ES-I3 (cell line): ENCODE data around the gene LGALS7B.
"Not testable (repeated sequence)": the region's sequence is repeated elsewhere in the genome, so short reads cannot be mapped to it uniquely, and the experiment has no call there.

Experiments
- H3K36me3 ChIP-seq: 2 replicates; pipeline ENCODE4 v1.6.1; 2013; ENCODE audit warnings: mild to moderate bottlenecking, low read length, control low read depth, moderate library complexity; ENCODE audit not compliant: insufficient read depth
- H3K4me1 ChIP-seq: 2 replicates; pipeline ENCODE4 v1.6.1; 2013; ENCODE audit warnings: mild to moderate bottlenecking, control low read depth, low read length; ENCODE audit not compliant: insufficient read depth
- H3K9ac ChIP-seq: 2 replicates; pipeline ENCODE4 v1.6.1; 2013; ENCODE audit warnings: low read depth, mild to moderate bottlenecking, low read length, moderate library complexity
- H3K9me3 ChIP-seq: 2 replicates; pipeline ENCODE4 v1.6.1; 2013; ENCODE audit warnings: mild to moderate bottlenecking, low read length, moderate library complexity; ENCODE audit not compliant: control insufficient read depth, insufficient read depth

Gene LGALS7B

DNA sequence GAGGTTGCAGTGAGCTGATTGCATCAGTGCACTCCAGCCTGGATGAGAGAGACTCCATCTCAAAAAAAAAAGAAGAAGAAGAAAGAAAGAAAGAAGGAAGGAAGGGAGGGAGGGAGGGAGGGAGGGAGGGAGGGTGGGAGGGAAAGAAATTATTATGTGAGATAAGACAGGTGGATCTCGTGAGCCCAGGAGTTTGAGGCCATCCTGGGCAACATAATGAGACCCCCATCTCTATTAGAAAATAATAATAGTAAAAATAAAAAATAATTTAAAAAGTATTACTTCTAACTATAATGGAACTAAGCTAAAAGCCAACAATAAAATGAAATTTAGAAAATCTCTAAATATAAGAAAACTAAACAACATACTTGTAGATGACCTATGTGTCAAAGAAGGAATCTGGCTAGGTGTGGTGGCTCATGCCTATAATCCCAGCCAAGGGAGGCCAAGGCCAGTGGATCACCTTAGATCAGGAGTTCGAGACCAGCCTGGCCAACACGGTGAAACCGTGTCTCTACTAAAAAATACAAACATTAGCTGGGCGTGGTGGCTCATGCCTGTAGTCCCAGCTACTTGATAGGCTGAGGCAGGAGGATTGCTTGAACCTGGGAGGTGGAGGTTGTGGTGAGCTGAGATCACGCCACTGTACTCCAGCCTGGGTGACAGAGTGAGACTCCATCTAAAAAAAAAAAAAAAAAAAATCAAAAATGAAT lies 28.0 kb upstream of the LGALS7B start:
- H3K36me3 ChIP-seq, H3K9ac ChIP-seq, H3K4me1 ChIP-seq, H3K9me3 ChIP-seq: not testable (repeated sequence)

- not testable (repeated sequence) for H3K9me3 ChIP-seq, H3K9ac ChIP-seq, H3K4me1 ChIP-seq, H3K36me3 ChIP-seq
Measured at GRCh38 chr19:38761884-38762389, 27.1 kb upstream of the LGALS7B start.

- Histone ChIP-seq H3K9me3 (no peaks in the 10 kb centered on the region), H3K9ac (no peak overlapping the region), H3K4me1 (no peaks in the 10 kb centered on the region), H3K36me3 (no peaks in the 10 kb centered on the region)
Measured at GRCh38 chr19:38763795-38764220, 25.2 kb upstream of the LGALS7B start.

- Histone ChIP-seq H3K36me3 (no peaks in the 10 kb centered on the region), H3K4me1 (0 out of 2 replicates have a peak, but pooled peaks cover 3% of the 10 kb centered on the region), H3K9ac (no peak overlapping the region), H3K9me3 (no peaks in the 10 kb centered on the region)
Measured at GRCh38 chr19:38765214-38765613, 23.8 kb upstream of the LGALS7B start.

- Histone ChIP-seq H3K4me1 (0 out of 2 replicates have a peak, but pooled peaks cover 3% of the 10 kb centered on the region), H3K36me3 (no peaks in the 10 kb centered on the region), H3K9ac (no peak overlapping the region), H3K9me3 (no peaks in the 10 kb centered on the region)
Measured at GRCh38 chr19:38766276-38767047, 22.5 kb upstream of the LGALS7B start.

DNA sequence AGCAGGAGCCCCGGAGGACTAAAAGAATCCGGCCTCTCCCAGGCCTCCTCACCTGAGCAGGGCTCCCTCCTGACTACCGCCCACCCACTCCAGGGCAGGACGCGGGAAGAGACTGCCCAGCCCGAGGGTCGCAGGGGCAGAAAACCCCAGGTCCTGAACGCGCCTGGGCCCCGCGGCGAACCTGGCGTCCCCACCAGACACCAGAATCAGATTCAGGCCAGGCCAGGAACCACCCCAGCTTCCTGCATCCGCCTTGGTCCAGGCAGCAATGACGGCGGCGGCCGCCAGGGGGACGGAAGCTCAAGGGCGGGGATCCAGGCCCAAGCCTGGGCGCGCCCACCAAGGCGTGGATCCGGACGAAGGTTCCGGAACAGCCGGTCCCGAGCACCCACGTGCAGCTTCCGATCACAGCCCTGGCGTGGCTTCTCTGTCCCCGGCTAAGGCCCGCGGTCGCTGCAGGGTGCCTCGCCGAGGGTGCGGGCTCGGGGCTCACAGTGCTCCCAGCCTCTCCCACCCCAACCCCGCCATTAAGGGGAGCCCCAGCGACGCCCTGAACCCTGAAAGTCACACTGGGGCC lies 19.3 kb upstream of the LGALS7B start:
- H3K9me3 ChIP-seq = no peaks in the 10 kb centered on the region
- H3K9ac ChIP-seq = peak overlapping the region; percentile 28
- peaks cover 3% of the 10 kb centered on the region; the same call in 1 of the 2 replicates for H3K4me1 ChIP-seq
- no peaks in the 10 kb centered on the region for H3K36me3 ChIP-seq

DNA sequence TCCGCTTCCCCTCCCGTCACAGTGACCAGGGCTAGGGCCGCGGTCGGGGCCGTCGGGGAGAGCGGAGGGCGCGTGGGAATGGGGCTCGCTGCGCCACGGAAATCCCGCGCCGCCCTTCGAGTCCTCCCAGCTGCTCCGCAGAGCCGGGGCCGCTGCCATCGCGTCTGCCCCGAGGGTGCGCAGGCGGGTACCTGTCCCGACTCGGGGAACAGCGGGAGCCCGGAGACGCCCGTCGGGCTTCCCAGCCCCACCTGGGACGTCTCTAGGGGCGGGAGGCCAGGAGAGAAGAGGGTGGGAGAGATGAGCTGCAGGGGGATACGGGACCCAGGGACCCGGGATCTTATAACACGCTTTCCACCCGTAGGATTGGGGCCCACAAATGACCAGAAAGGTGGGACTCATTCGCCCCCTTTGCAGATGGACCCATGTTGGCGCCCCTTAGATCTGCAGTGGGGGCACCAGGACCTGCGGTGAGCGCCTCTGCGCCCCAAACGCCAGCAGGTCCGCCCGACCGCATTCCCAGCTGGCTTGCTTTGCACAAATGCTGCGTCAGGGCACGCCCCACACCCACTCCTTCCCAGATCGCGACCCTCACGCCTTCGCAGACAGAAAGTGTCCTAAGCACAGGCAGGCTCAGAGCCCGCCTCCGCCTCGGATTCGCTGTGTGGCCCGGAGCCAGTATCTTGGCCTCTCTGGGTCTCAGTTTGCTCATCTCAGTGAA lies 18.6 kb upstream of the LGALS7B start:
- H3K9ac ChIP-seq = peak overlapping the region; percentile 28; the same call in 1 of the 2 replicates
- not testable (repeated sequence) for H3K9me3 ChIP-seq, H3K36me3 ChIP-seq, H3K4me1 ChIP-seq

DNA sequence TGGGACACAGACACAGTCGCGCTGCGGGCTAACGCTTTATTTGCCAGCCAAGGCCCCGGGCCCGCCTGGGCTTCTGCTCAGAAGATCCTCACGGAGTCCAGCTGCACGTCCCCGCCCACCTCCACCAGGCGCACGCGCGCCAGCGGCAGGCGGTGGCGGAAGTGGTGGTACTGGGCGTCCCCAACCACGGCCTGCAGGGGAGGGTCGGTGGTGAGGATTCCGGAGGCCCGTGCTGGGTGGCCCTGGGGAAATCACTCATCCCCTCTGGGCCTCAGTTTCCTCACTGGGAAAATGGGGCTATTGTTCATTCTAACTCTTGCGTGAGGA lies 18.1 kb upstream of the LGALS7B start:
- not testable (repeated sequence) for H3K36me3 ChIP-seq, H3K9me3 ChIP-seq, H3K9ac ChIP-seq, H3K4me1 ChIP-seq

DNA sequence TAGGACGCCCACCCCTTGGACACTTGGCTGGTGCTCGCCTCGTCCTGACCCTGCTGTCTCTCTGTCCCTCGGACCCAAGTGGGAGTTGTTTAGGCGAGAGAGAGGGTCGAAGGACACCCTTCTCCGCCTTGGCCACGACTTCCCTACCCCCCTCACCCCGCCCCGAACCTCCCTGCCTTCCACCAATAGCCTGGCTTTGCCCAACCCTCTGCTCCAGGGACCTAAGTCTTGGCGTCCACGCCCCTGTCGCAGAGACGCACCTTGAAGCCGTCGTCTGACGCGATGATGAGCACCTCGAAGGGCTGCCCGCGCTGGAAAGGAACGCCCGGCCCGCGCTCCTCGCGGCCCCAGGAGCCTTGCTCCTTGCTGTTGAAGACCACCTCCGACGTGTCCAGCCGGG lies 17.4 kb upstream of the LGALS7B start:
- not testable (repeated sequence) for H3K4me1 ChIP-seq, H3K9me3 ChIP-seq, H3K9ac ChIP-seq, H3K36me3 ChIP-seq

GRCh38 chr19:38773469-38774177 lies 15.4 kb upstream of the LGALS7B start, which contains the start of gene LGALS7:
Gene LGALS7 (minus strand): TSS chr19:38773517. CDS start chr19:38773492, 25 bp downstream.
- H3K36me3 ChIP-seq = no peaks in the 10 kb centered on the region
- H3K4me1 ChIP-seq = peaks cover 3% of the 10 kb centered on the region; the same call in 1 of the 2 replicates
- no peaks in the 10 kb centered on the region for H3K9me3 ChIP-seq
- no peak within 1 kb of the TSS for H3K9ac ChIP-seq

DNA sequence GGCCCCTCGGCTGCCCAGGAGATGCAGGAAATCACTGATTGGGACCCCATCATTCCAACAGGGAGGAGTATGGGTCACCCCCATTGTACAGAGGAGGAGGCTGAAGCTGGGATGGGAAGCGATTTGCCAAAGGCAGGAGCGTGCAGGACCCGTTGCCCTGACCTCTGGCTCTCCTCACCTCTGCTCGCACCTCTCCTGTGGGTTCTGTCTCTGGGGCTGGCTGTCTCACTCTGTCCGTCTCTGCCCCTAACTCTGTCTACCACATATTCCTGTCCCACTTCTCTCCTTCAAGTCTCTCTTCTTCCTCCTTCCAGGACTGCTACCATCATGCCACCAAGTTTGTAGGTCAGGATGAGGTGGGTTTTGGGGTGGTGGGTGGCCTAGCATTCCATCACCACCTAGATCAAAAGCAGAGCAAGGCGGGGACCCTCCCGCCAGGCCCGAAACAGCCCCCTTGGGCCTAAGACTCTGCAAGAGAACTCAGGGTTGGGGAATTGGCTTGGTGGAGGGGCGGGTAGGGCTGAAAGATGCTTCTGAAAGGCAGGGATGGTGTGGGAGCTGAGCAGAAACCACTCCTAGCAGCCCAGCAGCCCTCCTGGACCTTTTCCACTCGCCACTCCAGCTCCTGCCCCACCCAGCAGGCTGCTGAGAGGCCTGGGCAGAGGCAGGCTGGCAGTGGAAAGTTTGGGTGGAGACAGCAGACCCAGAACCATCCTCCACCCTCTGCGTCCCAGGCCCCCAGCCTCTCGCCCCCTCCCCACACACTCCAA lies 14.6 kb upstream of the LGALS7B start:
- no peak overlapping the region for H3K9ac ChIP-seq

DNA sequence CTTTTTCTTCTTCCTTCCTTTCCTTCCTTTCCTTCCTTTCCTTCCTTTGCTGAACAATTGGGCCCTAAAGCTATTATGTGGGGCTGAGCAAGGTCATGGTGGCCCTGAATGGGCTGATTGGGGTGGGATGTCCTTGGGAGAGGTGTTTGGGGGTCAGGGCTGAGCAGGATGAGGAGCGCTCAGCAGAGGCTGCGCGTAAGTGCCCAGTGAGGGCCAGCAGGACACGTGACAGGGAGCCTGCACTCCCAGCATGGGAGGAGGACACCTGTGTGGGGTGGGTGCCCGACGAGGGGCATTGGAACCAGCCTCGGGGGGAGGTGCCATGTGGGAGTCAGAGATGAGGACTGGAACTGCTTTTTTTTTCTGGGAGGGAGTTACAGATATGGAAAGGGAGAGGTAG lies 10.3 kb upstream of the LGALS7B start:
- no peaks in the 10 kb centered on the region; the same call in 1 of the 2 replicates for H3K4me1 ChIP-seq
- H3K9me3 ChIP-seq = no peaks in the 10 kb centered on the region
- no peaks in the 10 kb centered on the region for H3K36me3 ChIP-seq
- H3K9ac ChIP-seq = no peak overlapping the region

More for the DNA sequence above, 14.6 kb upstream of the LGALS7B start:
- no peaks in the 10 kb centered on the region for H3K9me3 ChIP-seq
- peaks cover under 1% of the 10 kb centered on the region; the same call in 1 of the 2 replicates for H3K4me1 ChIP-seq
- H3K36me3 ChIP-seq = no peaks in the 10 kb centered on the region

- Histone ChIP-seq H3K9me3 (no peaks in the 10 kb centered on the region), H3K36me3 (no peaks in the 10 kb centered on the region), H3K4me1 (no peaks in the 10 kb centered on the region), H3K9ac (no peak overlapping the region)
Measured at GRCh38 chr19:38780443-38780842, 8.6 kb upstream of the LGALS7B start.
